GM13976 (cell line): Measurements from ENCODE around the gene GTSE1.

Experiments
- DNase-seq: peaks from one replicate; pipeline ENCODE4 v3.0.0; 2012; ENCODE audit warnings: low spot score
- in situ Hi-C: fragments of 300-500 bp; cut with MboI; formaldehyde crosslinking; loops from one replicate; pipeline ENCODE4 v1.12.0; 2022; ENCODE audit warnings: low sequenced_read_pairs, mixed read lengths, inconsistent platforms; ENCODE audit not compliant: unreplicated experiment
- TF ChIP-seq, protein P1 (sequence below): IDR thresholded peaks from 2 replicates; pipeline ENCODE4 v1.5.1; 2012; ENCODE audit warnings: borderline replicate concordance, mild to moderate bottlenecking; ENCODE audit not compliant: insufficient read depth; ENCODE audit errors: extremely low read depth, missing control alignments, control extremely low read depth

GTSE1 gene

GRCh38 chr22:46294784-46295183 lies 1.9 kb upstream of the GTSE1 start:
- TF ChIP-seq, protein P1, sequence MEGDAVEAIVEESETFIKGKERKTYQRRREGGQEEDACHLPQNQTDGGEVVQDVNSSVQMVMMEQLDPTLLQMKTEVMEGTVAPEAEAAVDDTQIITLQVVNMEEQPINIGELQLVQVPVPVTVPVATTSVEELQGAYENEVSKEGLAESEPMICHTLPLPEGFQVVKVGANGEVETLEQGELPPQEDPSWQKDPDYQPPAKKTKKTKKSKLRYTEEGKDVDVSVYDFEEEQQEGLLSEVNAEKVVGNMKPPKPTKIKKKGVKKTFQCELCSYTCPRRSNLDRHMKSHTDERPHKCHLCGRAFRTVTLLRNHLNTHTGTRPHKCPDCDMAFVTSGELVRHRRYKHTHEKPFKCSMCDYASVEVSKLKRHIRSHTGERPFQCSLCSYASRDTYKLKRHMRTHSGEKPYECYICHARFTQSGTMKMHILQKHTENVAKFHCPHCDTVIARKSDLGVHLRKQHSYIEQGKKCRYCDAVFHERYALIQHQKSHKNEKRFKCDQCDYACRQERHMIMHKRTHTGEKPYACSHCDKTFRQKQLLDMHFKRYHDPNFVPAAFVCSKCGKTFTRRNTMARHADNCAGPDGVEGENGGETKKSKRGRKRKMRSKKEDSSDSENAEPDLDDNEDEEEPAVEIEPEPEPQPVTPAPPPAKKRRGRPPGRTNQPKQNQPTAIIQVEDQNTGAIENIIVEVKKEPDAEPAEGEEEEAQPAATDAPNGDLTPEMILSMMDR: no peak
- in situ Hi-C loops: no loop called here
- DNase-seq: no peak

- TF ChIP-seq, protein P1: no peak
- no peak for DNase-seq
- in situ Hi-C loops: no loop called here
These were observed 1.2 kb upstream of the GTSE1 start for GRCh38 chr22:46295277-46295971.

GRCh38 chr22:46297151-46297812 lies 612 bp downstream of the GTSE1 start:
- no peak for DNase-seq
- TF ChIP-seq, protein P1: no peak
- in situ Hi-C loops: no loop called here

DNA sequence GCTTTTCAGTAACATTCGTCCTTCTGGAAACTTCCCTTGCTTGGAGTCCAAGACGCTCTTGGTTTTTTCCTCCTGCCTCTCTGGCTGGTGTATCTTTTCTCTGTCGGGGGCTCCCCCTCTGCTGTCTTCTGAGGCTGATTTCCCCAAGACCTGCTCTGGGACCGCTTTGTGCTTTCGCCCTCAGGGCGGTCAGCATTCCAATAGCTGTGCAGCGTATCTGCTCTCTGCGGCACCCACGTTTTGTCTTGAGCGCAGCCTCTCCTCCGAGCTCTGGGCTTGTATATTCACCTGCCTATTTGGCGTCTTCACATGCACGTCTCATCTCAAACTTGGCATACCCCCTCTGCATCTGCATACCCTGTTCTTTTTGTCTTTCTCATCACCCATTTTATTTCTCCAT lies 2.4 kb downstream of the GTSE1 start:
- DNase-seq: no peak
- in situ Hi-C loops: no loop called here
- TF ChIP-seq, protein P1: no peak

DNA sequence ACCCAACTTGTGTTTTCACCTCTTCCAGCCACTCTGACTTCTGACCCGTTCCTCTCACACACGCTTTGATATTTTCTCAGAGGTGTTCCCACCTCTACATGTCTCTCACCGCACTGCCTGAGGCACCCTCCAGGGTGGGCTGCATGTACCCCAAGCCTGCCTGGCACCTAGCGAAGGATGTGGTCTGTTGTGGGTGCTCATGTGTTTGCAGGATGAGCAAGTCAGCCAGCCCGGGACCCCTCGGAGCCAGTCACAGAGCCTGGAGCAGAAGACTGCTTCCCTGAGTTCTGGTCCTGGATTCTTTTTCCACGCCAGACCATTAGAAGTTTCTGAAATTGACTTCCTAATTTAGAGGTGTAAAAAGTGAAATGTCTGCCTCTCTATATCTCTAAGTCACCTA lies 3.8 kb downstream of the GTSE1 start:
- TF ChIP-seq, protein P1: no peak
- in situ Hi-C loops: loop anchor here (25.0 kb wide), 1 partner anchor 288 kb away; no protein-coding TSS in a partner anchor
- DNase-seq: no peak

DNA sequence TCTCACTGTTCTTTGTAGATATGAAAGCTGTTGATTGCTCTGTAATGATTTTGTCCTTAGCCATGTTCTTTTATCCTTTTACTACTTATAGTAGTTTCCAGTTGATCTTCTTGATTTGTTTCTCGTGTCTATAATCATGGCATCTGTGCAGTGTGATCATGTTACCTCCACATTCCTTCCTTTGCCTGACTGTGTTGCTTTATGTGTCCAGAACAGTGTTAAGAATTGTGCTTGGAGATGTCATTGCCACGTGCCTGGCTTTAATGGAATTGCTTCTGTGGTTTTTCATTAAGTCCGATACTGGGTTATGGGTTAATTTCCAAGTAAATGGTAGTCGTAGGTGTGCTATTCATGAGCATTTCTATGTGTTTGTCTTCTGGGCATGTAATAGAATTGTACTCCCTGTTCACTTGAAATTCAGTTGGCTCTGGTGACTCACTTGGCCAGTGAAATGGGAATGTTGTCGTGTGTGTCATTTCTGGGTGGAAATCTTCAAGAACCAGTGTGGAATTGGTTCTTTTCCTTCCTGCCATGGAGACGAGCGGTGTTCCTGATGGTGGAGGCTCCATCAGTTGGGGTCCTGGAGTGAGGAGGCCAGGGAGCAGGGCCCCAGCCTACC lies 6.8 kb downstream of the GTSE1 start:
- in situ Hi-C loops: loop anchor here (25.0 kb wide), 1 partner anchor 291 kb away; no protein-coding TSS in a partner anchor
- no peak for DNase-seq
- TF ChIP-seq, protein P1: no peak
